GM18951 (cell line): ENCODE data around the gene DBF4.
"Not testable (repeated sequence)": the region's sequence is repeated elsewhere in the genome, so short reads cannot be mapped to it uniquely, and the experiment has no call there.

ENCODE experiments used
- POLR2A ChIP-seq: IDR thresholded peaks from 4 replicates; pipeline ENCODE4 v1.6.1; 2011; ENCODE audit warnings: mild to moderate bottlenecking; ENCODE audit not compliant: insufficient read length, insufficient read depth; ENCODE audit errors: extremely low read depth
- in situ Hi-C: fragments of 300-500 bp; cut with MboI; formaldehyde crosslinking; loops from one replicate; pipeline ENCODE4 v1.12.0; 2022; ENCODE audit warnings: low sequenced_read_pairs, mixed read lengths, inconsistent platforms; ENCODE audit not compliant: unreplicated experiment

DBF4 gene

GRCh38 chr7:87912121-87912520, 35.8 kb downstream of the DBF4 start:
- in situ Hi-C loops: no loop called here

GRCh38 chr7:87918740-87919139, 42.4 kb downstream of the DBF4 start:
- TF ChIP-seq POLR2A: no peak
- in situ Hi-C loops: no loop called here

More at GRCh38 chr7:87912121-87912520, 35.8 kb downstream of the DBF4 start:
- TF ChIP-seq POLR2A: no peak

GRCh38 chr7:87919875-87920274, 43.6 kb downstream of the DBF4 start:
- no peak for TF ChIP-seq POLR2A
- in situ Hi-C loops: no loop called here

- TF ChIP-seq POLR2A: no peak
- in situ Hi-C loops: no loop called here
These were observed 44.3 kb downstream of the DBF4 start for GRCh38 chr7:87920578-87920977.

GRCh38 chr7:87922759-87923395, 46.6 kb downstream of the DBF4 start:
- in situ Hi-C loops: not testable (repeated sequence)

GRCh38 chr7:87926581-87927461, 50.5 kb downstream of the DBF4 start:
- TF ChIP-seq POLR2A: peak; percentile 70
- in situ Hi-C loops: no loop called here

- in situ Hi-C loops: no loop called here
- no peak for TF ChIP-seq POLR2A
These were observed 57.3 kb downstream of the DBF4 start for GRCh38 chr7:87933605-87933952.

- in situ Hi-C loops: no loop called here
These were observed 57.8 kb downstream of the DBF4 start, which contains the start of gene ADAM22 for GRCh38 chr7:87933953-87934698. Gene ADAM22, plus strand, starts transcription at chr7:87934251. Its CDS starts 215 bp downstream, at chr7:87934466.

GRCh38 chr7:87934699-87935383, 58.5 kb downstream of the DBF4 start:
- TF ChIP-seq POLR2A: no peak
- in situ Hi-C loops: no loop called here

More at GRCh38 chr7:87933953-87934698, 57.8 kb downstream of the DBF4 start, which contains the start of gene ADAM22:
- TF ChIP-seq POLR2A: peak; percentile 96

- no peak for TF ChIP-seq POLR2A
- in situ Hi-C loops: no loop called here
These were observed 59.1 kb downstream of the DBF4 start for GRCh38 chr7:87935384-87935706.

- in situ Hi-C loops: no loop called here
- no peak for TF ChIP-seq POLR2A
These were observed 64.8 kb downstream of the DBF4 start for GRCh38 chr7:87941138-87941537.

GRCh38 chr7:87944547-87944946, 68.3 kb downstream of the DBF4 start:
- TF ChIP-seq POLR2A: no peak
- in situ Hi-C loops: no loop called here

- in situ Hi-C loops: not testable (repeated sequence)
These were observed 69.6 kb downstream of the DBF4 start for GRCh38 chr7:87945926-87946325.
